Peyer's patch (tissue), 4 donors: Measurements from ENCODE around the gene KIF6.

Experiments used
- CTCF ChIP-seq, 6 experiments: fragments of 450-650 bp in 4 of 6; fragments of 200-600 bp in 2 of 6; sonication (generic) in 1 of 6; IDR thresholded peaks; one replicate each; pipeline ENCODE4 v1.5.1; 2017 to 2019; ENCODE audit warnings: antibody characterized with exemption in 6 of 6, mild to moderate bottlenecking in 3 of 6, moderate library complexity in 1 of 6
- POLR2A ChIP-seq, 2 donors: fragments of 450-650 bp; IDR thresholded peaks; one replicate each; pipeline ENCODE4 v1.5.1; 2017; ENCODE audit warnings: antibody characterized with exemption in 2 of 2, mild to moderate bottlenecking in 2 of 2, moderate library complexity in 2 of 2

- no peak for TF ChIP-seq CTCF (IDR thresholded peaks at IDR 0.05)
- TF ChIP-seq POLR2A (IDR thresholded peaks at IDR 0.05): no peak
These were observed 303.0 kb downstream of the KIF6 start for GRCh38 chr6:39422238-39422637.
